GM19099 (cell line): Measurements from ENCODE around the gene SETD7.

Experiments
- POLR2A ChIP-seq: IDR thresholded peaks from 3 replicates; pipeline ENCODE4 v1.6.1; 2011; ENCODE audit warnings: low read depth; ENCODE audit not compliant: insufficient read length; ENCODE audit errors: extremely low read depth

SETD7 gene

DNA sequence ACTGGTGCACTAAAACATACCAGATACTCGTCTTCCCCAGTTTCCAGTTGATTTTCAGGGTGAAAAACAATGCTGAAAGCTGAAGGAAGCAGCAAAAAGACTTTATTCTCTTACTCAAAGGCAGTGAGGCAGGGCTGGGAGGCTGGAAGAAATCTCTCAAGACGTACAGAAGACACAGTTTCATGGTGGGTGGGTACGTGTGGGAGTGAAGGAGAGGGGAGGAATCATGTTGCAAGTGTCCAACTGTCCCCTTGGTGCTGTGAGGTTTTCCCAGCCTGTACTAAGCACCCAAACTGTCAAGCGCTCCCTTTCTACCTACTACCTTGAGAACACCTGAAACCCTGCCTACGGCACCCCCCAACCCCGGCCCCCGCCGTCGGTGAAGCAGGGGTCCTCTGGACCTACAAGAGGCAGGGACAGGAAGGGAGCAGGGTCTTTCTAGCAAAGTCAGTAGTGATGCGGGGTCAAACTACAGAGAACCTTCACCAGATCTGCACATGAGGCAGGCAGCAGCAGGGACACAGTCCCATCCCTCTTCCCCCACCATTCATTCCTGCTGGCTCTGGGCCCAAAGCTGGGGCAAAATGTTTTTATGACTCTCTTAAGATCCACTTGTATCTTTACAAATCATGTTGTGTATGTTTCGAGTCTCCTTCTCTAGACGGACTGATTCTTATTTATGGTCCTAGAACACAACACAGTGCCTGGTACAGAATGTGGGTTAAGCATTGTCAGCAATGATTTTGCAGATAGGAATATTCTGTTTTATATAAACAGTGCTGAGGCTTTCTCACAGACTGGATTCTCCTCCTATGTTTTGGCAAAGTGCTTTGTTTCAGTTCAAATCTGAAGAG, 2.4 kb upstream of the SETD7 start:
- no peak for TF ChIP-seq POLR2A

DNA sequence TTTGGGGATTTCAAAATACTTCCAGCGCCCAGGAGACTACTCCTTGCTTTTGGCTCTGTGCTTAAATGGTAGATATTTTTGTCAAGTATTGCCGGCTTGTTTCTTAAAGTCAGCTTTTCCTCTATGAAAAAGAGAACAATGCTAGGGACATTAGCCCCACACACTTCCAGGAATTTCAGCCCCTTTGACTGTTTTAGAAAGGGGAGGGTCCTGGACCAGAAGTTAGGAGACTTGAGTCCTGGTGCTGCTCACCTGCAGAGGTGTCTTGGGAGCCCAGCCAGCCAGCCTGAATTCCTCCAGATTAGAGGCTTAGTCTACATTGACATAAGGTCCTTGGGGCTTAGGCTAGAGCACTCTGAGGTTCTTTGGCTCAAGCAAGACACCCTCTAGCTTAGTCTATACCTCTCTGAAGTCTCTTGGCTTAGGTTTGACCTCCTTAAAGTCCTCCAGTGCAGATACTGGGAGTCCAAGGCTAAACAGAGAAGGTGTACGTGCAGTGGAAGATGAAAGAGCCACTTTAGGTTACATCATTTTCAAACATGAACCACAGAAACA, 1.6 kb upstream of the SETD7 start:
- TF ChIP-seq POLR2A, result no peak

DNA sequence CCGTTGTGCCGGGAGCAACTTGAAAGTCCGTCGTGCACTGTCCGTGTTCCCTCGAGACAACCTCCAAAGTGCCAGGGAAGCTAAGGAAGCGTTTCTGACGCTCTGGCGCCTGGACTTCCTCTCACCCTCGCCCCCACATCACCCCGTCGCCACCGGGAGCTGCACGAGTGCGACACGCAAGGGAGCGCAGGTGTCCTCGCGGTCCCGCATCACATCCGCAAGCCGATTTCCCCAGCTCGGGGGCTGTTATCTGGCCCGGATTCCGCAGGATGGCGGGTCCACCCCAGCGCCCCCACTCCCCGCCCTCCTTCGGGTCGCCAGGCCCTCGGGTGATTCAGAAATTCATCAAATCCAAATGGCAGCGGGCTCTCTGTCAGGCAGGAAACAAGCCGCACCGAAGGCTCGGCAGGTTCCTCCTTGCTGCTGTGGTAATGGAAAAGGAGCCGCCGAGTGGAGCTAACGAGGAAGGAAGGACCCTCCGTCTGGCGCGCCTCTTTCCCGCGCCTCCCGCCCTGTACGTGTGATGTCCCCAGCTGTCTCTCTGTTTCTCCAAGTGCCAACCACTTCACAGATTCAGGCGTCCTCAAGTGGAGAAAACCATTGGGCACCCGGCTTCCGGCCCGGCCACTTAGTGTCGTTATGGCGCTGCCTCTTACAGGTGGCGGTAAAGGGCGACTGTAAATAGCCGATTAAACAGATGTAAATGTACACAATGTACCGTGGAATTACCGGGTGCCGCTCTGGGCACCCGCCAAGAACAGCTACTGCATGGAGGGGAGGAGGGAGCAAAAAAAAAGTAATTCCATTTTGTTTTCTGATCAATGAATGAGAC, 921 bp upstream of the SETD7 start:
- no peak for TF ChIP-seq POLR2A

DNA sequence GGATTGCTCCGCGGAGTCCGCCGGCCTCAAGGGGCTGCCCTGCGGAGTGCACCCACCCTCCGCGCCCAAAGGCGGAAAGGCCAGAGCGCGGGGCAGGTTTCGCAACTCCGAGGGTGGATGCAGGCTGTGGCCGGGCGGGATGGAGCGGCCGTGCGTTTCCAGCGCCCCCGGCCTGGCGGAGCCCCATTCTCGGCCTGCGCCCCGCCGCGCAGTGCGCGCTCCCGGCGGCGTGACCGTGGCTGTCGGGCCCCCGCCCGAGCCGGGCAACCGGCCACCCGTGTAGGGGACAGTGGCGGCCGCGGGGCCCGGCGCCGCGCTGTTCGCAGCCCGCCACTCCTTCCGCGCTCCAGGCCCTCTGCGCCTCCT, 331 bp downstream of the SETD7 start:
- TF ChIP-seq POLR2A, result no peak

DNA sequence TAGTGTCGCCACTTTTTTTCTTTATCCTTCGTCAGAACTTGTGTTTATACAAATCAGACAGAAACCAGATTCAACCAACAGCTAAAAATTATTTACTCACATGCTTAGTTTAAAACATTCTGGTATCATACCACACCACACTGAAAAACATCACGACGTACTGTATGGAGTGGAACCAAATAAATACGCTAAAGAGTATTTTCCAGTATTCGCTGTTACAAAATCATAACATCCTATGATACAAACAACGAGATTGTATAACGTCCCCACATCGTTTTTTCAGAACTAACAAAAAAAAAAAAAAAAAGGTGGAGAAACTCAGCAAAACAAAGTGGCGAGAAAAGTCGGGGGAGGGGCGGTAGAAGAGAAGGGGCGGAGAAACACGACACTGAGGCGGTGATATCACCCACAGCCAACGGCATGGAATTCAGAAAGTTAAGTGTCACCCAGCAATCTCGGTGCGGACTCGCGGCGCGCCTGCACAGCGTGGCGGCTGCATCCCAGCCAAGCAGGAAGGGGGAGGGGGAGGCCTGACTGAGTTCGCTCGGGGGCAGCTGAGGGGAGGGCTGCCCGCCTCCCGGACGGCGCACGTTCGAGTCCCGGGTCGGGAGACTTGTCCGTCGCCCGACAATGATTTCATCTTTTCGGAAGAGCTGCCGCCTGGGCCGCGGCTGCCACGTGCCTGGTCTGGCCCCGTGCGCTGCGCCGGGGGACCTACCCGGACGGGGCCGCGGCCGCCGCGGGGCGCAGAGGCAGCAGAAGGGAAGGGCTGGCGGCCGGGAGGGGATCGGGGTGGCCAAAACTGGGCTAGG, 920 bp downstream of the SETD7 start:
- no peak for TF ChIP-seq POLR2A

DNA sequence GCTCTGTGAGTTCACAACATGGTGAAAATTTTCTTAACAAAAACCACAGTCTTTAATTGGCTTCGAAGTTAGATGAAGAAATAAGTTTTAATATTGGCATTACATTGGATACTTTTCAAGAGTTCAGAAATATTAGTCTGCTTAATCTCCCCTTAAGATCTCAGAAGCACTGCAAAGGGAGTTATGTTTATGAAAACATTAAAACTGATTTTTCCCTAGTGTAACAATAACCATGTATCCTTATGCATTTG, 1.5 kb downstream of the SETD7 start:
- no peak for TF ChIP-seq POLR2A

DNA sequence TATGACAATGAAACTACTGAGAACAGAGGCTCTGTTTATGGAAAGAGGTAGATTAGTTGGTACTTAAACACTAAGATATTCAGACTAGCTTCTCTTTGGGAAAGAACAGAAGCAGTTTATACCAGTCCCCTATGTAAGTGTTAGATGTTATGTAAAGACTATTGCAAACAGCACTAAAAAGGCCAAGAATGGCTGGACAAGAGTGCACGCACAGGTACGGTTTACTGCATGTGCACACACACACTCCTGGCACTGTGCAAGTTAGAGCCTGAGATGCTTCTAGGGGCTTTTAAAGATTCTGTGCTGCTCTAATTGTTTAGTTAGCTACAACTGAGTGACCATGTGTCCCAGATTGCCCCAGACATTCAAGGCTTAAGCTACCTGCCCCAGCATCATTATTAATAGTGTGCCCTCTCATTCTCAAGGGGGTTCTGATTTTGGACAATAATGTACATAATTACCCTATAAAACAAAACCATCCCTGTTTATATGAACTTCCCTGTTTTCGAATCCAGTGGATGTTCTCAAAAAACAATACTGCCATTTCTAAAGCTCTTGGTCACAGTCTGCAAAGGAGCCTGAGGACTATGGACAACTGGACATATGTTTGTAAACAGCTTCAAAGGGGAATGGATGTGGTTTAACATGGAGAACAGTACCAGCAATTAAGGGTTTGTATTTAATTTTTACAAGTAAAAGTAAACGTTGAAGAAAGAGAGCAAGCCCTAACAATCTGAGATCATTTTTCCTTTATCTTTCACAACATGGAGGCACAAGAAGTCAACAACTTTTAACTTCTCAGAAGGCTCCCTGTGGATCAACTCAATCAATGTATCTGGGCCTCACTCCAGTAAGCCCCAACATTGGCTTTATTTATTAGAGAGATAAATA, 2.0 kb downstream of the SETD7 start:
- TF ChIP-seq POLR2A, result no peak

DNA sequence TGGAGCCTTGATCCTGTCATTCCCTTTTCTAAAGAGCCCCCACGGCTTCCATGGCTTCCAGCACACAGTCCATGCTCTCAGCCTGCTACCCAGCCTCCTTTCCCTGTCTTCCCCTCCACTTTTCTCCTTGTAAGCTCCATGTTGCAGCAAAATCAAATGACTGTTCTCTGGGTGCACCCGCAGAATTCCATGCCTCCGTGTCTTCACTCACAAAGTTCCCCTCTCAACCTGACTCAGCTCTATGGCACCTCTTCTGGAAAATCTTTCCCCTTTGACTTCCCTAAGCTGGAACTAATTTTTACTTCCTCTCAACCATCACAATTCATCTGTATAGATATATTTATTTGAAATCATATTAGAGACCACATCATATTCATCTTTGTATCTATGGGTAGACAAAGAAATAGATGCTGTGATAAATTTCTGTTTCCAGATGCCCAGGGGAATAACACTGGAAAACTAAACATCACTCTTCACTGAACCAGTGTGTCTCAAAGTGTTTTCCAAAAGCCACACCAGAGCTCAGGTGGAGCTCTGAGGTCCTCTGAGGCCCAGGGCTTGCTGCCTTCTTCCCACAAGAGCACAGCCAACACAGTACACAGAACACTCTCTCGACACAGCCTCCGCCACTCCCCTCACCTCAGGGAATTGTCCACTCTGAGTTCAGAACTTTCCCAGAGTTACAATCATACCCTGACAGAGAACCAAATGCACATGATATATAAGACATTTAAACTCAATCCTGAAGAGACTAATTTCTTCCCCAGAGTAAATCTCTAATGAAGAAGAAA, 3.3 kb downstream of the SETD7 start:
- no peak for TF ChIP-seq POLR2A

DNA sequence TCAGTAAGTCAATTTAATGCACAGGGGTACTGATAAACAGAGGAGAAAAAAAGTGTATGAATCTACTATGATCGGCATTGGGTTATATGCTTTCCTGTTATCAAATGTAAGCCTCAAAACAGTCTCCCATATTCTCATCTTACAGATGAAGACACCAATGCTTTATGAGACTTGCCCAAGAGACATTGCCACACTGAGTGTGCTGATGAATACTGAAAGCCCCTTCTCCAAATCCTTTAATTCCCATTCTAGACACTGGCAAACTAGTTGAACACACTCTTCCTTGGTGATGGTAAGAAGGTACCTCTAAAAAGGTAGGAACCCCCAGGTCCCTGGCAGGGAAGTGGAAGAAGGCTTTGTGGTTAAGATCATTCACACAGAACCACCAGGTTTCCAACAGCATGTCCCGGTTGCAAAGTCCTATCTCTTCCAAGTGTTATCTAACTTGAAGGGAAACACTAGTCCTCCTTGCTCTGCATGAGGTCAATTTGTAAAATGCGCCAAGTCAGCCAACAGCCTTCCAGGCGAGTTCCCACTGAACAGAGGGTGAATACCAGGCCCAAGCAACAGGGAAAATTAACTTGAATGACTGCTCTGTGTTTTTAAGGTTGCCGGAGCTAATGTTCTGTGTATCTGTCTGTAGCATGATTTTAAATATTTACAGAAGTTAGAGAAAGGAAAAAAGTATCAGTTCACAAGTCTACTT, 5.1 kb downstream of the SETD7 start:
- no peak for TF ChIP-seq POLR2A

DNA sequence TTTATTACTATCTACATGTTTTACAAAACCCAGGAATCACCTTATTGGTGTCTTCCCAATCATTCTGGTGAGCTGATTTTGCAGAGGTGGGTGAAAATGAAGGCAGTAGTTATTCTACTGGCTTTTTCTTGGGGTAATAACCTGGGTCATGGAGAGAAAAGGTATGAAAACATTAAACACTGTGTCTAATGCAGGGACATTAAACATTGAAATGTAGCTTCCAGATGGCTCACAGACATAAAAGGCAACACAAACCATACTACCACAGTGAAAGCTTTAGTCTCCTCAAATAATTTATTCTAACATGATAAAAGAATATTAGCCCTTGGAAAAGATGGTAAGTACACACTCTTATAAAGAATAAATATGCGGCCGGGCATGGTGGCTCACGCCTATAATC, 8.0 kb downstream of the SETD7 start:
- no peak for TF ChIP-seq POLR2A

DNA sequence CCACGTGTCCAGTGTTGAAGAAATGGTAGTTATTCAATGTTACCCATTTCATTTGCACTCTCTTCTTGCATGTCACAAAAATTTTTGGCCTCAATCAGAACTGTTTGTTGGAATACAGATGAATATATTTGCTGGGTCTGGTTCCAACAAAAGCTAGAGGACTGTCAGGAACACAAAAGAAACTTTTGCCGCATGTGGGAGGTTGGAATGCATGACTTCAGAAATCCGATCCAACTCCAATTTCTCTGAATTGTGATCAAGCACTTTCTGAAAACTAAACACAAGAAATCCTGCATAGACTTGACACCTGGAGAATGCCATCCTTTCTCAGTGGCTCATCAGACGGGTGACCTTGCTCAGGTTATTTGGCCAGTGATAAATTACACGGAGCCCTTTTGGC, 15.4 kb downstream of the SETD7 start:
- TF ChIP-seq POLR2A, result no peak

DNA sequence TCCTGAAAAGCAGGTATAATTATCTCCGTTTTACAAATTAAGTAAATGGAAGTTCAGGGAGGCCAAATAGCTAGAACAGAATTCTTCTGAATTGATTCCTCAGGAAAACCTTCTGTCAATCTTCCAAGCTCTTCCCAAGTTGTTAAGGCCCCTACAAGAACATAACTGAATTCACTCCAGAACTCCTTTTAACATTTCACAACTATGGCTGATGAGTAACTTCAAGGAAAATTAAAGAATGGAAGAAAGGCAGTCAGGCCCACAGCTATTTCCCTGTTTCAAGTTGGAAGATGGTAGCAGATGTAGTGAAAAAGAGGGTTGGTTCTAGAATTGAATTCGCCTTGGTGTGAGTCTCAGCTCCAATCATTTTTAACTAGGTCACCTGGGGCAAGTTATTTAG, 15.9 kb downstream of the SETD7 start:
- no peak for TF ChIP-seq POLR2A

DNA sequence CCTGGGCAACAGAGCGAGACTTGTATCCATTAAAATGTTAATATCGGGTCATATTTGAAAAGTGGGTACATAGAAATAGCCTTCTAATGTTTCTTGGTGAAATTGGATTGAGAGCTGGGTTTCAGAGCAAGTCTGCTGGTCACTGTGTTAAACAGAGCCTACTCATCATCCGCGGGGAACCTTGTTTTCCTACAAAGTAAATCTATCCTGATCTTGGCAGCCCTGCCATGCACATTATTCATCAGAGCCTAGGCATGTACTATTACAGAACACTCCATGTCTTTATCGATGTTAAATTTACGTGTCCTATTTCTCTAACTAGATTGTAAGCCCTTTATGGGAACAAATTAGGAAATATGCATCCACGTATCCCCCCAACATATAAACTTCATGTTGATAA, 18.7 kb downstream of the SETD7 start:
- TF ChIP-seq POLR2A, result no peak
